Neural cell (in vitro differentiated cells): ENCODE results near the gene FCRLB. TPM values are rescaled to one million over a fixed set of nuclear protein-coding genes. Genes with fewer than 3 reads are reported as not detected.

Experiments used
- H2AFZ ChIP-seq: fragments of 200-600, 300-800 bp; sonication (generic), shearing (Covaris generic); 2 replicates; pipeline ENCODE4 v1.6.0; 2014; ENCODE audit warnings: low read depth, mild to moderate bottlenecking, antibody characterized with exemption, low read length, moderate library complexity
- H3F3A ChIP-seq: fragments of 200-600 bp; shearing (Covaris generic); 2 replicates; pipeline ENCODE4 v1.6.1; 2016; ENCODE audit warnings: mild to moderate bottlenecking, moderate library complexity, mixed read lengths, antibody characterized with exemption, low read length; ENCODE audit not compliant: insufficient read depth, poor library complexity, severe bottlenecking
- H3K27ac ChIP-seq: fragments of 200-600, 300-800 bp; sonication (generic), shearing (Covaris generic); 2 replicates; pipeline ENCODE4 v1.5.1; 2014; ENCODE audit warnings: mild to moderate bottlenecking, low read length, moderate library complexity
- H3K27me3 ChIP-seq: fragments of 300-800, 200-600 bp; sonication (generic), shearing (Covaris generic); 2 replicates; pipeline ENCODE4 v1.6.0; 2014; ENCODE audit warnings: mild to moderate bottlenecking, low read depth, low read length, moderate library complexity; ENCODE audit not compliant: insufficient read depth
- H3K36me3 ChIP-seq: fragments of 300-800, 200-600 bp; sonication (generic), shearing (Covaris generic); 2 replicates; pipeline ENCODE4 v1.5.1; 2014; ENCODE audit warnings: mild to moderate bottlenecking, antibody characterized with exemption, low read length, moderate library complexity; ENCODE audit not compliant: insufficient read depth
- H3K4me2 ChIP-seq: fragments of 300-800, 200-600 bp; sonication (generic), shearing (Covaris generic); 2 replicates; pipeline ENCODE4 v1.6.0; 2014; ENCODE audit warnings: mild to moderate bottlenecking, low read length
- H3K4me3 ChIP-seq: fragments of 300-800, 200-600 bp; sonication (generic), shearing (Covaris generic); 2 replicates; pipeline ENCODE4 v1.5.1; 2014; ENCODE audit warnings: mild to moderate bottlenecking, low read length, moderate library complexity
- H3K79me2 ChIP-seq: fragments of 200-600 bp; shearing (Covaris generic); replicated peaks from 2 replicates; pipeline ENCODE4 v1.6.0; 2014; ENCODE audit warnings: mild to moderate bottlenecking, low read length, moderate library complexity; ENCODE audit not compliant: insufficient read depth
- H3K9ac ChIP-seq: fragments of 300-800, 200-600 bp; sonication (generic), shearing (Covaris generic); 2 replicates; pipeline ENCODE4 v1.6.1; 2016; ENCODE audit warnings: mild to moderate bottlenecking, low read length, mixed read lengths
- H3K9me2 ChIP-seq: fragments of 200-600 bp; shearing (Covaris generic); 2 replicates; pipeline ENCODE4 v1.6.1; 2016; ENCODE audit warnings: mild to moderate bottlenecking, low read length, mixed read lengths; ENCODE audit not compliant: insufficient read depth
- H3K9me3 ChIP-seq: fragments of 200-600, 300-800 bp; sonication (generic), shearing (Covaris generic); 2 replicates; pipeline ENCODE4 v1.6.1; 2016; ENCODE audit warnings: mild to moderate bottlenecking, mixed run types, low read length, moderate library complexity, mixed read lengths
- H4K20me1 ChIP-seq: fragments of 200-600 bp; shearing (Covaris generic); 2 replicates; pipeline ENCODE4 v1.6.1; 2016; ENCODE audit warnings: mild to moderate bottlenecking, mixed run types; ENCODE audit not compliant: insufficient read depth
- CTCF ChIP-seq: fragments of 450-650 bp; IDR thresholded peaks from 2 replicates; pipeline ENCODE4 v1.5.1; 2014; ENCODE audit warnings: antibody characterized with exemption, mild to moderate bottlenecking, moderate library complexity; ENCODE audit not compliant: poor library complexity, severe bottlenecking
- EP300 ChIP-seq: fragments of 450-650 bp; conservative IDR thresholded peaks from 2 replicates; pipeline ENCODE4 v1.6.1; 2014; ENCODE audit warnings: antibody characterized with exemption, mild to moderate bottlenecking, moderate library complexity; ENCODE audit not compliant: poor library complexity, severe bottlenecking
- EZH2 ChIP-seq: fragments of 200-600, 300-800 bp; shearing (Covaris generic), sonication (generic); IDR thresholded peaks from 2 replicates; pipeline ENCODE4 v1.6.1; 2014; ENCODE audit warnings: antibody characterized with exemption, low read length, borderline replicate concordance, mild to moderate bottlenecking; ENCODE audit not compliant: insufficient read depth, poor library complexity, severe bottlenecking
- MXI1 ChIP-seq: fragments of 450-650 bp; conservative IDR thresholded peaks from 2 replicates; pipeline ENCODE4 v1.6.1; 2014; ENCODE audit warnings: antibody characterized with exemption, mild to moderate bottlenecking; ENCODE audit not compliant: poor library complexity, severe bottlenecking
- POLR2AphosphoS5 ChIP-seq: IDR thresholded peaks from 2 replicates; pipeline ENCODE4 v1.6.1; 2012
- RAD21 ChIP-seq: fragments of 450-650 bp; conservative IDR thresholded peaks from 2 replicates; pipeline ENCODE4 v1.6.1; 2014; ENCODE audit warnings: antibody characterized with exemption, mild to moderate bottlenecking, moderate library complexity
- REST ChIP-seq: IDR thresholded peaks from 2 replicates; pipeline ENCODE4 v1.6.1; 2012; ENCODE audit warnings: borderline replicate concordance
- SMC3 ChIP-seq: fragments of 450-650 bp; conservative IDR thresholded peaks from 2 replicates; pipeline ENCODE4 v1.6.1; 2014; ENCODE audit warnings: antibody characterized with exemption, mild to moderate bottlenecking, moderate library complexity; ENCODE audit not compliant: poor library complexity
- polyA plus RNA-seq: library from polyadenylated mRNA; depleted of rRNA; stranded (reverse); fragments of >200 nt; gene quantifications from 2 replicates; pipeline ENCODE4 v1.2.3, GENCODE V29; 2014

FCRLB gene
- polyA plus RNA-seq, 1 donor from 2014 or later: 0.45 TPM

DNA sequence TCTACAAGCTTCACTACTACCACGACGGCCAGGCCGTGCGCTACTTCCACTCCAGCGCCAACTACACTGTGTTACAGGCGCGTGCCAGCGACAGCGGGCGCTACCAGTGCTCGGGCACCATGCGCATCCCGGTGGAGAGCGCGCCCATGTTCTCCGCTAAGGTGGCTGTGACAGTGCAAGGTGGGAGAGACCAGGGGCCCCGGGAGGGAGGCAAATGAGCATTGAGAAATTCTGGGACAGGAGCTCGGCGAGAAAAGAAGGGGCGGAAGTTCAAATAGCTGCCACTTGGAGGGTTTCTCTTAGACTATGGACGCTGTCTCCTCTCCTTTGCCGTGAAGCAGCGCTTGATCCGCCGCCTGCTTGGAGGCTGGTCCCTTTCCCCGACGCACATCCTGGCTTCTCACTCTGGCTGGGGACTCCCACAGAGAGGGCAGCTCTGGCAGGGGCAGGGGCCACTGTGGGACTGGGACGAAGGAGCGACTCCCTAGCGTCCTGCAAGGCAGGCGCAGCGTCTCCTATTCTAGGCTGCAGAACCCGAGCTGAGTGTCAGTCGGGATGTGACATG, 4.6 kb downstream of the FCRLB start:
- no peaks in the 10 kb centered on the region for H3K36me3 ChIP-seq
- no peaks in the 10 kb centered on the region for H3K79me2 ChIP-seq
- H4K20me1 ChIP-seq: no peaks in the 10 kb centered on the region
- no peaks in the 10 kb centered on the region for H3F3A ChIP-seq
- H3K4me2 ChIP-seq: peak overlapping the region; percentile 81
- TF ChIP-seq REST (no peak), CTCF (peak; percentile 56), MXI1 (peak; percentile 12), SMC3 (no peak), RAD21 (no peak), EZH2 (no peak), EP300 (no peak)
- peak overlapping the region; percentile 90 for H2AFZ ChIP-seq
- no peaks in the 10 kb centered on the region for H3K9me2 ChIP-seq
- H3K9me3 ChIP-seq: no peaks in the 10 kb centered on the region
- H3K27me3 ChIP-seq: peaks cover 13% of the 10 kb centered on the region
- H3K27ac ChIP-seq: peak overlapping the region; percentile 45
- H3K4me3 ChIP-seq: peak overlapping the region; percentile 97
- H3K9ac ChIP-seq: peak overlapping the region; percentile 77

GRCh38 chr1:161726473-161727255, 5.3 kb downstream of the FCRLB start:
- H3K27me3 ChIP-seq: peaks cover 12% of the 10 kb centered on the region
- H3K9me2 ChIP-seq: no peaks in the 10 kb centered on the region
- H3K4me3 ChIP-seq: peak overlapping the region; percentile 97
- TF ChIP-seq SMC3 (no peak), RAD21 (peak; percentile 20), POLR2AphosphoS5 (peak; percentile 58), EZH2 (no peak), REST (no peak), CTCF (no peak), MXI1 (peak; percentile 70)
- H3K27ac ChIP-seq: peak overlapping the region; percentile 55
- H4K20me1 ChIP-seq: no peaks in the 10 kb centered on the region
- H3K9me3 ChIP-seq: no peaks in the 10 kb centered on the region
- H3K79me2 ChIP-seq: no peaks in the 10 kb centered on the region
- no peak overlapping the region for H3K4me2 ChIP-seq
- H2AFZ ChIP-seq: peak overlapping the region; percentile 90
- H3K36me3 ChIP-seq: no peaks in the 10 kb centered on the region
- H3K9ac ChIP-seq: peak overlapping the region; percentile 77
- H3F3A ChIP-seq: no peaks in the 10 kb centered on the region
